ENCODE data around the gene ST8SIA5. TPM values are rescaled to one million over a fixed set of nuclear protein-coding genes. Genes with fewer than 3 reads are reported as not detected.

Gene ST8SIA5
- total RNA-seq, 1 experiment from 2014 or later, result 5.4 TPM

DNA sequence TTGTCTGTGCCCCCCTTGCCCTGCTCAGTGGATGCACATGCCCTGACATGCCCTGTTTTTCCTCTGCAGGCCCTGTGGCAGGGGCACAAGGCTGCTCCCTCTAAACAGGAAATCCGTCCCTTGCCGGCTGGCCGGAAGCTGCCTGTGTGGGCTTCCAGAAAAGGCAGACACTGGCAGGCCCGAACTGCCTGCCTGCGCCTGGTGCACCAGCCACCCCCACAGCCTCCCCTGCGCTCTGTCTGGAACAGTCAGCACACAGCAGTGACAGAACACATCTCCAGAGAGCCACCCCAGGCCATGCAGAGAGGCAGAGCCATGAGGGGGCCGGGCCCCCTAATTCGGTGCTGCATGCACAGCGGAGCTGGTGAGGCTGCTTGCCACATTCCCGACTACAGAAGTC, 133.3 kb downstream of the ST8SIA5 start:
- H3K9me3 Mint-ChIP-seq, result no peaks in the 10 kb centered on the region
- CTCF ChIA-PET, result interaction anchor here (0.6 to 3.9 kb wide), 16 partner anchors 15 to 475 kb away, joined by 3 to 29 read pairs (median 4); partner anchors contain the start of gene LOXHD1

DNA sequence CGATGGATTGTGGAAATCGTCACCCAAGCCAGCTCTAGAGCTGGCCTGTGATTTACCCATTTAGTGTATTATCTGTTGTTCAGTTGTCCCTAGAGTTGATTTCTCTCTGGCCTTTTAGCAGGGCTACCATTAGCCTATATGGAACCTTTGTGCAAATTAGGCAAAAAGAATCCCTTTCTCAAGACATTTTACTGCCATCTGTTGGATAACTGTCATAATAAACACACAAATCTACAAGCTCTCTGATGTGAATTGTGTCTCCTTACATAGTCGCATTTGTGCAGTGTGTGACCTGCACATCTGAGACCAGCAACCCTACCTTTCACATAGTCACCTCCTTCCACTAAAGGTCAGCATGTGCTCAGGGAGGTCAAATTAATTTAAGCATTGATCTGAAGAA, 133.9 kb downstream of the ST8SIA5 start:
- no peaks in the 10 kb centered on the region for H3K9me3 Mint-ChIP-seq
- TF ChIP-seq JUN (CRISPR knock-in tag; IDR thresholded peaks at IDR 0.05) (no peak), ZNF423 (CRISPR knock-in tag; IDR thresholded peaks at IDR 0.05) (no peak), ZNF416 (CRISPR knock-in tag; IDR thresholded peaks at IDR 0.05) (no peak), ZNF317 (CRISPR knock-in tag; IDR thresholded peaks at IDR 0.05; ENCODE audit: borderline replicate concordance, low read depth) (no peak), HMGA2 (CRISPR knock-in tag; IDR thresholded peaks at IDR 0.05) (no peak), NR3C1 (CRISPR knock-in tag; conservative IDR thresholded peaks at IDR 0.05; ENCODE audit: low read depth) (no peak)
- TF ChIP-seq, protein P1, sequence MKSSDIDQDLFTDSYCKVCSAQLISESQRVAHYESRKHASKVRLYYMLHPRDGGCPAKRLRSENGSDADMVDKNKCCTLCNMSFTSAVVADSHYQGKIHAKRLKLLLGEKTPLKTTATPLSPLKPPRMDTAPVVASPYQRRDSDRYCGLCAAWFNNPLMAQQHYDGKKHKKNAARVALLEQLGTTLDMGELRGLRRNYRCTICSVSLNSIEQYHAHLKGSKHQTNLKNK (CRISPR knock-in tag; IDR thresholded peaks at IDR 0.05), result no peak
- TF ChIP-seq, protein P2, sequence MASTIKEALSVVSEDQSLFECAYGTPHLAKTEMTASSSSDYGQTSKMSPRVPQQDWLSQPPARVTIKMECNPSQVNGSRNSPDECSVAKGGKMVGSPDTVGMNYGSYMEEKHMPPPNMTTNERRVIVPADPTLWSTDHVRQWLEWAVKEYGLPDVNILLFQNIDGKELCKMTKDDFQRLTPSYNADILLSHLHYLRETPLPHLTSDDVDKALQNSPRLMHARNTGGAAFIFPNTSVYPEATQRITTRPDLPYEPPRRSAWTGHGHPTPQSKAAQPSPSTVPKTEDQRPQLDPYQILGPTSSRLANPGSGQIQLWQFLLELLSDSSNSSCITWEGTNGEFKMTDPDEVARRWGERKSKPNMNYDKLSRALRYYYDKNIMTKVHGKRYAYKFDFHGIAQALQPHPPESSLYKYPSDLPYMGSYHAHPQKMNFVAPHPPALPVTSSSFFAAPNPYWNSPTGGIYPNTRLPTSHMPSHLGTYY (CRISPR knock-in tag; IDR thresholded peaks at IDR 0.05), result no peak
- TF ChIP-seq, protein P3, sequence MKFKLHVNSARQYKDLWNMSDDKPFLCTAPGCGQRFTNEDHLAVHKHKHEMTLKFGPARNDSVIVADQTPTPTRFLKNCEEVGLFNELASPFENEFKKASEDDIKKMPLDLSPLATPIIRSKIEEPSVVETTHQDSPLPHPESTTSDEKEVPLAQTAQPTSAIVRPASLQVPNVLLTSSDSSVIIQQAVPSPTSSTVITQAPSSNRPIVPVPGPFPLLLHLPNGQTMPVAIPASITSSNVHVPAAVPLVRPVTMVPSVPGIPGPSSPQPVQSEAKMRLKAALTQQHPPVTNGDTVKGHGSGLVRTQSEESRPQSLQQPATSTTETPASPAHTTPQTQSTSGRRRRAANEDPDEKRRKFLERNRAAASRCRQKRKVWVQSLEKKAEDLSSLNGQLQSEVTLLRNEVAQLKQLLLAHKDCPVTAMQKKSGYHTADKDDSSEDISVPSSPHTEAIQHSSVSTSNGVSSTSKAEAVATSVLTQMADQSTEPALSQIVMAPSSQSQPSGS (CRISPR knock-in tag; IDR thresholded peaks at IDR 0.05; ENCODE audit: borderline replicate concordance, low read depth), result no peak
- ATAC-seq, result no peak
- POLR2A ChIA-PET, result no interaction called here
- CTCF ChIA-PET, result interaction anchor here (0.8 to 3.9 kb wide), 14 partner anchors 14 to 475 kb away, joined by 3 to 29 read pairs (median 5); partner anchors contain the start of gene LOXHD1
- no peaks in the 10 kb centered on the region for H3K36me3 Mint-ChIP-seq
- H3K27me3 Mint-ChIP-seq (ENCODE audit: low read depth), result no peaks in the 10 kb centered on the region
- H3K27ac Mint-ChIP-seq, result no peak overlapping the region
- H3K4me1 Mint-ChIP-seq, result peaks cover 9% of the 10 kb centered on the region
- no peak for DNase-seq (ENCODE audit: low spot score)
- H3K4me3 Mint-ChIP-seq, result no peak overlapping the region

More for the DNA sequence above, 133.3 kb downstream of the ST8SIA5 start:
- H3K27me3 Mint-ChIP-seq (ENCODE audit: low read depth), result no peaks in the 10 kb centered on the region
- POLR2A ChIA-PET, result no interaction called here
- TF ChIP-seq, protein P4, sequence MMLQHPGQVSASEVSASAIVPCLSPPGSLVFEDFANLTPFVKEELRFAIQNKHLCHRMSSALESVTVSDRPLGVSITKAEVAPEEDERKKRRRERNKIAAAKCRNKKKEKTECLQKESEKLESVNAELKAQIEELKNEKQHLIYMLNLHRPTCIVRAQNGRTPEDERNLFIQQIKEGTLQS (CRISPR knock-in tag; conservative IDR thresholded peaks at IDR 0.05), result no peak
- TF ChIP-seq ZNF317 (CRISPR knock-in tag; IDR thresholded peaks at IDR 0.05; ENCODE audit: borderline replicate concordance, low read depth) (no peak), ETV6 (CRISPR knock-in tag; IDR thresholded peaks at IDR 0.05) (no peak), ZNF232 (CRISPR knock-in tag; IDR thresholded peaks at IDR 0.05) (no peak), EMX1 (CRISPR knock-in tag; IDR thresholded peaks at IDR 0.05) (no peak), NR3C1 (CRISPR knock-in tag; conservative IDR thresholded peaks at IDR 0.05; ENCODE audit: low read depth) (no peak), FOXK1 (CRISPR knock-in tag; IDR thresholded peaks at IDR 0.05) (no peak)
- TF ChIP-seq, protein P5, sequence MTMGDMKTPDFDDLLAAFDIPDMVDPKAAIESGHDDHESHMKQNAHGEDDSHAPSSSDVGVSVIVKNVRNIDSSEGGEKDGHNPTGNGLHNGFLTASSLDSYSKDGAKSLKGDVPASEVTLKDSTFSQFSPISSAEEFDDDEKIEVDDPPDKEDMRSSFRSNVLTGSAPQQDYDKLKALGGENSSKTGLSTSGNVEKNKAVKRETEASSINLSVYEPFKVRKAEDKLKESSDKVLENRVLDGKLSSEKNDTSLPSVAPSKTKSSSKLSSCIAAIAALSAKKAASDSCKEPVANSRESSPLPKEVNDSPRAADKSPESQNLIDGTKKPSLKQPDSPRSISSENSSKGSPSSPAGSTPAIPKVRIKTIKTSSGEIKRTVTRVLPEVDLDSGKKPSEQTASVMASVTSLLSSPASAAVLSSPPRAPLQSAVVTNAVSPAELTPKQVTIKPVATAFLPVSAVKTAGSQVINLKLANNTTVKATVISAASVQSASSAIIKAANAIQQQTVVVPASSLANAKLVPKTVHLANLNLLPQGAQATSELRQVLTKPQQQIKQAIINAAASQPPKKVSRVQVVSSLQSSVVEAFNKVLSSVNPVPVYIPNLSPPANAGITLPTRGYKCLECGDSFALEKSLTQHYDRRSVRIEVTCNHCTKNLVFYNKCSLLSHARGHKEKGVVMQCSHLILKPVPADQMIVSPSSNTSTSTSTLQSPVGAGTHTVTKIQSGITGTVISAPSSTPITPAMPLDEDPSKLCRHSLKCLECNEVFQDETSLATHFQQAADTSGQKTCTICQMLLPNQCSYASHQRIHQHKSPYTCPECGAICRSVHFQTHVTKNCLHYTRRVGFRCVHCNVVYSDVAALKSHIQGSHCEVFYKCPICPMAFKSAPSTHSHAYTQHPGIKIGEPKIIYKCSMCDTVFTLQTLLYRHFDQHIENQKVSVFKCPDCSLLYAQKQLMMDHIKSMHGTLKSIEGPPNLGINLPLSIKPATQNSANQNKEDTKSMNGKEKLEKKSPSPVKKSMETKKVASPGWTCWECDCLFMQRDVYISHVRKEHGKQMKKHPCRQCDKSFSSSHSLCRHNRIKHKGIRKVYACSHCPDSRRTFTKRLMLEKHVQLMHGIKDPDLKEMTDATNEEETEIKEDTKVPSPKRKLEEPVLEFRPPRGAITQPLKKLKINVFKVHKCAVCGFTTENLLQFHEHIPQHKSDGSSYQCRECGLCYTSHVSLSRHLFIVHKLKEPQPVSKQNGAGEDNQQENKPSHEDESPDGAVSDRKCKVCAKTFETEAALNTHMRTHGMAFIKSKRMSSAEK (CRISPR knock-in tag; IDR thresholded peaks at IDR 0.05; ENCODE audit: borderline replicate concordance), result no peak
- TF ChIP-seq, protein P6, sequence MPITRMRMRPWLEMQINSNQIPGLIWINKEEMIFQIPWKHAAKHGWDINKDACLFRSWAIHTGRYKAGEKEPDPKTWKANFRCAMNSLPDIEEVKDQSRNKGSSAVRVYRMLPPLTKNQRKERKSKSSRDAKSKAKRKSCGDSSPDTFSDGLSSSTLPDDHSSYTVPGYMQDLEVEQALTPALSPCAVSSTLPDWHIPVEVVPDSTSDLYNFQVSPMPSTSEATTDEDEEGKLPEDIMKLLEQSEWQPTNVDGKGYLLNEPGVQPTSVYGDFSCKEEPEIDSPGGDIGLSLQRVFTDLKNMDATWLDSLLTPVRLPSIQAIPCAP (CRISPR knock-in tag; IDR thresholded peaks at IDR 0.05), result no peak
- TF ChIP-seq, protein P7, sequence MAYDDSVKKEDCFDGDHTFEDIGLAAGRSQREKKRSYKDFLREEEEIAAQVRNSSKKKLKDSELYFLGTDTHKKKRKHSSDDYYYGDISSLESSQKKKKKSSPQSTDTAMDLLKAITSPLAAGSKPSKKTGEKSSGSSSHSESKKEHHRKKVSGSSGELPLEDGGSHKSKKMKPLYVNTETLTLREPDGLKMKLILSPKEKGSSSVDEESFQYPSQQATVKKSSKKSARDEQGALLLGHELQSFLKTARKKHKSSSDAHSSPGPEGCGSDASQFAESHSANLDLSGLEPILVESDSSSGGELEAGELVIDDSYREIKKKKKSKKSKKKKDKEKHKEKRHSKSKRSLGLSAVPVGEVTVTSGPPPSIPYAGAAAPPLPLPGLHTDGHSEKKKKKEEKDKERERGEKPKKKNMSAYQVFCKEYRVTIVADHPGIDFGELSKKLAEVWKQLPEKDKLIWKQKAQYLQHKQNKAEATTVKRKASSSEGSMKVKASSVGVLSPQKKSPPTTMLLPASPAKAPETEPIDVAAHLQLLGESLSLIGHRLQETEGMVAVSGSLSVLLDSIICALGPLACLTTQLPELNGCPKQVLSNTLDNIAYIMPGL (CRISPR knock-in tag; IDR thresholded peaks at IDR 0.05), result no peak
- TF ChIP-seq, protein P8, sequence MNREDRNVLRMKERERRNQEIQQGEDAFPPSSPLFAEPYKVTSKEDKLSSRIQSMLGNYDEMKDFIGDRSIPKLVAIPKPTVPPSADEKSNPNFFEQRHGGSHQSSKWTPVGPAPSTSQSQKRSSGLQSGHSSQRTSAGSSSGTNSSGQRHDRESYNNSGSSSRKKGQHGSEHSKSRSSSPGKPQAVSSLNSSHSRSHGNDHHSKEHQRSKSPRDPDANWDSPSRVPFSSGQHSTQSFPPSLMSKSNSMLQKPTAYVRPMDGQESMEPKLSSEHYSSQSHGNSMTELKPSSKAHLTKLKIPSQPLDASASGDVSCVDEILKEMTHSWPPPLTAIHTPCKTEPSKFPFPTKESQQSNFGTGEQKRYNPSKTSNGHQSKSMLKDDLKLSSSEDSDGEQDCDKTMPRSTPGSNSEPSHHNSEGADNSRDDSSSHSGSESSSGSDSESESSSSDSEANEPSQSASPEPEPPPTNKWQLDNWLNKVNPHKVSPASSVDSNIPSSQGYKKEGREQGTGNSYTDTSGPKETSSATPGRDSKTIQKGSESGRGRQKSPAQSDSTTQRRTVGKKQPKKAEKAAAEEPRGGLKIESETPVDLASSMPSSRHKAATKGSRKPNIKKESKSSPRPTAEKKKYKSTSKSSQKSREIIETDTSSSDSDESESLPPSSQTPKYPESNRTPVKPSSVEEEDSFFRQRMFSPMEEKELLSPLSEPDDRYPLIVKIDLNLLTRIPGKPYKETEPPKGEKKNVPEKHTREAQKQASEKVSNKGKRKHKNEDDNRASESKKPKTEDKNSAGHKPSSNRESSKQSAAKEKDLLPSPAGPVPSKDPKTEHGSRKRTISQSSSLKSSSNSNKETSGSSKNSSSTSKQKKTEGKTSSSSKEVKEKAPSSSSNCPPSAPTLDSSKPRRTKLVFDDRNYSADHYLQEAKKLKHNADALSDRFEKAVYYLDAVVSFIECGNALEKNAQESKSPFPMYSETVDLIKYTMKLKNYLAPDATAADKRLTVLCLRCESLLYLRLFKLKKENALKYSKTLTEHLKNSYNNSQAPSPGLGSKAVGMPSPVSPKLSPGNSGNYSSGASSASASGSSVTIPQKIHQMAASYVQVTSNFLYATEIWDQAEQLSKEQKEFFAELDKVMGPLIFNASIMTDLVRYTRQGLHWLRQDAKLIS (CRISPR knock-in tag; IDR thresholded peaks at IDR 0.05; ENCODE audit: borderline replicate concordance), result no peak
- DNase-seq (ENCODE audit: low spot score) (no peak), ATAC-seq (no peak)
- H3K27ac Mint-ChIP-seq, result no peak overlapping the region
- H3K4me1 Mint-ChIP-seq, result peaks cover 9% of the 10 kb centered on the region
- H3K4me3 Mint-ChIP-seq, result no peak overlapping the region
- H3K36me3 Mint-ChIP-seq, result no peaks in the 10 kb centered on the region
